HEK293T (cell line): ENCODE results near the gene SMARCB1.

Experiments
- CTCF ChIA-PET: fragments of 350-600 bp; formaldehyde crosslinking; extraction: SDS; loops from one replicate; lab custom pipeline; 2021; ENCODE audit warnings: antibody characterized with exemption, inconsistent platforms; lab: Yijun Ruan, JAX
- POLR2A ChIA-PET: fragments of 350-600 bp; formaldehyde crosslinking; extraction: SDS; loops from one replicate; lab custom pipeline; 2020; ENCODE audit warnings: antibody characterized with exemption, inconsistent platforms; lab: Yijun Ruan, JAX
- DNase-seq: peaks from one replicate; pipeline ENCODE4 v3.0.0; 2012; ENCODE audit warnings: mixed read lengths; ENCODE audit errors: extremely low spot score
- ARNT ChIP-seq: fragments of 450-650 bp; IDR thresholded peaks from 2 replicates; pipeline ENCODE4 v1.6.1; 2017; ENCODE audit warnings: mild to moderate bottlenecking
- BHLHE40 ChIP-seq: fragments of 450-650 bp; IDR thresholded peaks from 2 replicates; pipeline ENCODE4 v1.6.1; 2016; ENCODE audit warnings: mild to moderate bottlenecking, moderate library complexity, borderline replicate concordance
- CTBP1 ChIP-seq: fragments of 450-650 bp; IDR thresholded peaks from 2 replicates; pipeline ENCODE4 v1.6.1; 2016; ENCODE audit warnings: borderline replicate concordance
- ELF4 ChIP-seq: fragments of 450-650 bp; IDR thresholded peaks from 2 replicates; pipeline ENCODE4 v1.6.1; 2017; ENCODE audit warnings: antibody characterized with exemption
- FOXA1 ChIP-seq: fragments of 450-650 bp; IDR thresholded peaks from 2 replicates; pipeline ENCODE4 v1.6.1; 2016; ENCODE audit warnings: mild to moderate bottlenecking
- FOXK2 ChIP-seq: fragments of 450-650 bp; IDR thresholded peaks from 2 replicates; pipeline ENCODE4 v1.6.1; 2016; ENCODE audit warnings: mild to moderate bottlenecking
- FOXM1 ChIP-seq: fragments of 450-650 bp; IDR thresholded peaks from 2 replicates; pipeline ENCODE4 v1.6.1; 2017; ENCODE audit warnings: mild to moderate bottlenecking, borderline replicate concordance
- HDGF ChIP-seq: fragments of 450-650 bp; IDR thresholded peaks from 2 replicates; pipeline ENCODE4 v1.6.1; 2017; ENCODE audit warnings: antibody characterized with exemption, borderline replicate concordance
- L3MBTL2 ChIP-seq: fragments of 450-650 bp; conservative IDR thresholded peaks from 2 replicates; pipeline ENCODE4 v1.6.1; 2016; ENCODE audit warnings: mild to moderate bottlenecking
- LEF1 ChIP-seq: fragments of 450-650 bp; IDR thresholded peaks from 2 replicates; pipeline ENCODE4 v1.6.1; 2017; ENCODE audit warnings: mild to moderate bottlenecking, borderline replicate concordance
- NFRKB ChIP-seq: fragments of 450-650 bp; IDR thresholded peaks from 2 replicates; pipeline ENCODE4 v1.6.1; 2016; ENCODE audit warnings: mild to moderate bottlenecking, moderate library complexity
- PKNOX1 ChIP-seq: fragments of 450-650 bp; IDR thresholded peaks from 2 replicates; pipeline ENCODE4 v1.6.1; 2016
- SP1 ChIP-seq: fragments of 450-650 bp; IDR thresholded peaks from 2 replicates; pipeline ENCODE4 v1.6.1; 2017
- SUZ12 ChIP-seq: fragments of 450-650 bp; IDR thresholded peaks from 2 replicates; pipeline ENCODE4 v1.6.1; 2016; ENCODE audit warnings: mild to moderate bottlenecking
- TARDBP ChIP-seq: fragments of 450-650 bp; IDR thresholded peaks from 2 replicates; pipeline ENCODE4 v1.6.1; 2016
- ZNF384 ChIP-seq: fragments of 450-650 bp; IDR thresholded peaks from 2 replicates; pipeline ENCODE4 v1.6.1; 2016

Gene SMARCB1

DNA sequence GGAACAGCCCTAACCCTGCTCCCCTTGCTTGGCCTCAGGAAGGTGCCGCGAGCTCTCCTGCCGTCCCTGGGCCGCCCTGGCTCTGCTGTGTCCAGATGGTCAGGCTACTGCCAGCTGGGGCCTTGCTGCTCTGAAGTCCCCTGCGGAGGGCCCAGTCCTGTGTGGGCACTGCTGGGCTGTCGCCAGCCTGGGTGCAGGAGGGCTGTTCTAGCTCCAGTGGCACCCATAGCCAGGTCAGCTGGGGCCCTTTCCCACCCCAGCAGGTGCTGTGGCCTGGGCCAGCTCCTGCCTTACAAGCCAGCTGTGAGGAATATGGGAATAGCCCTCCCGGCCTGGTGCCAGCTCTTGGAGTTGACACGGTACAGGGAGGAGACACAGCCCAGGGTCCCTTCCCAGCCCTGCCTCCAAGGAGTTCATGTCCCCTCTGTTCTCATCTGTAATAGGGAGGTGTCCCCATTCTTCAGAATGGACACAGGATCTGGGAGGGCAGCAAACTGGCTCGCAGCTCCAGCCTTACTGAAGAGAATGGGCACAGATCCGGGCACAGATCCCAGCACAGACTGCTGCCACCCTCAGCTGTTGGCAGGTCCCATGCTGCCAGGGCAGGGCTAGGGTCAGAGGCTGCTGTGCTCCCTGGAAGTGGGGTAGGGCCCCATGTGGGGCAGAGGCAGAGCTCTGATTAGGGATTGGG, 48.2 kb downstream of the SMARCB1 start:
- ChIA-PET CTCF (no interaction called here), POLR2A (interaction anchor here (1.4 to 2.2 kb wide), 3 partner anchors 10 to 59 kb away, joined by 4 to 10 read pairs (median 4); partner anchors contain the start of genes MIF and SLC2A11)
- no peak for TF ChIP-seq ZNF384
- no peak for TF ChIP-seq LEF1
- no peak for TF ChIP-seq FOXK2
- TF ChIP-seq ARNT = no peak
- DNase-seq = no peak

GRCh38 chr22:23835484-23836144, 48.8 kb downstream of the SMARCB1 start:
- ChIA-PET CTCF (interaction anchor here (3.5 kb wide), 1 partner anchor 14 kb away, joined by 11 read pairs; no protein-coding TSS in a partner anchor), POLR2A (interaction anchor here (1.3 to 2.2 kb wide), 4 partner anchors 11 to 78 kb away, joined by 4 to 10 read pairs (median 4); partner anchors contain the start of genes MIF and SLC2A11)
- no peak for TF ChIP-seq L3MBTL2
- DNase-seq = no peak

GRCh38 chr22:23836281-23836680, 49.5 kb downstream of the SMARCB1 start:
- TF ChIP-seq FOXK2 (no peak), ZNF384 (no peak), ELF4 (no peak), ARNT (no peak), PKNOX1 (no peak), FOXA1 (no peak), L3MBTL2 (no peak), TARDBP (no peak), HDGF (no peak), NFRKB (no peak), SP1 (no peak)
- POLR2A ChIA-PET = interaction anchor here (1.3 to 2.2 kb wide), 3 partner anchors 11 to 78 kb away, joined by 4 to 10 read pairs (median 4); partner anchors contain the start of gene SLC2A11
- DNase-seq = no peak
- CTCF ChIA-PET = interaction anchor here (0.6 to 3.5 kb wide), 2 partner anchors 13 to 25 kb away, joined by 3 to 11 read pairs; no protein-coding TSS in a partner anchor

GRCh38 chr22:23836692-23837495, 50.1 kb downstream of the SMARCB1 start:
- POLR2A ChIA-PET = interaction anchor here (1.3 to 2.5 kb wide), 2 partner anchors 21 to 77 kb away, joined by 4 to 13 read pairs; partner anchors contain the start of gene SLC2A11
- CTCF ChIA-PET = interaction anchor here (0.6 to 3.5 kb wide), 2 partner anchors 13 to 25 kb away, joined by 3 to 11 read pairs; no protein-coding TSS in a partner anchor
- no peak for TF ChIP-seq FOXA1
- DNase-seq = no peak

DNA sequence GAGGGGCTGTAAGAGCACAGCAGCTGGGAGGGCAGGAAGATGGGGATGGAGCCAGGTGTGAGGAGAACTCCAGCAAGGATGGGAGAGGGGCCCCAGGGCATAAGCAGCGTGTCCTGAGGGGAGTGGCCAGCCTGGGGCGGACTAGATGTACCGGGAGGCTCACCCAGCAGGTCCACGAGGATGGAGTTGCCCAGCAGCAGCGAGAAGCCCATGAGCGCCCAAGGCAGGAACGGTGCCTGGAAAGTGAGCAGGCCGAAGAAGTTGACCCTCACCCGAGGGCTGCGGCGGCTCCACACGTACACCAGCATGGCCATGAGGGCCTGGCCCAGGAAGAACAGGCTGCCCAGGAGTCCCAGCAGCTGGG, 50.7 kb downstream of the SMARCB1 start:
- no peak for TF ChIP-seq FOXA1
- no peak for TF ChIP-seq CTBP1
- no peak for TF ChIP-seq L3MBTL2
- TF ChIP-seq FOXM1 = no peak
- no peak for TF ChIP-seq SUZ12
- no peak for TF ChIP-seq BHLHE40
- no peak for TF ChIP-seq LEF1
- TF ChIP-seq ZNF384 = no peak
- no peak for TF ChIP-seq SP1
- no peak for TF ChIP-seq ARNT
- TF ChIP-seq ELF4 = no peak
- TF ChIP-seq HDGF = no peak
- no peak for TF ChIP-seq NFRKB
- TF ChIP-seq FOXK2 = no peak
- ChIA-PET POLR2A (interaction anchor here (2.5 kb wide), 1 partner anchor 20 kb away, joined by 13 read pairs; the partner anchor contains the start of gene SLC2A11), CTCF (interaction anchor here (3.5 kb wide), 1 partner anchor 12 kb away, joined by 11 read pairs; no protein-coding TSS in a partner anchor)
- DNase-seq = no peak

DNA sequence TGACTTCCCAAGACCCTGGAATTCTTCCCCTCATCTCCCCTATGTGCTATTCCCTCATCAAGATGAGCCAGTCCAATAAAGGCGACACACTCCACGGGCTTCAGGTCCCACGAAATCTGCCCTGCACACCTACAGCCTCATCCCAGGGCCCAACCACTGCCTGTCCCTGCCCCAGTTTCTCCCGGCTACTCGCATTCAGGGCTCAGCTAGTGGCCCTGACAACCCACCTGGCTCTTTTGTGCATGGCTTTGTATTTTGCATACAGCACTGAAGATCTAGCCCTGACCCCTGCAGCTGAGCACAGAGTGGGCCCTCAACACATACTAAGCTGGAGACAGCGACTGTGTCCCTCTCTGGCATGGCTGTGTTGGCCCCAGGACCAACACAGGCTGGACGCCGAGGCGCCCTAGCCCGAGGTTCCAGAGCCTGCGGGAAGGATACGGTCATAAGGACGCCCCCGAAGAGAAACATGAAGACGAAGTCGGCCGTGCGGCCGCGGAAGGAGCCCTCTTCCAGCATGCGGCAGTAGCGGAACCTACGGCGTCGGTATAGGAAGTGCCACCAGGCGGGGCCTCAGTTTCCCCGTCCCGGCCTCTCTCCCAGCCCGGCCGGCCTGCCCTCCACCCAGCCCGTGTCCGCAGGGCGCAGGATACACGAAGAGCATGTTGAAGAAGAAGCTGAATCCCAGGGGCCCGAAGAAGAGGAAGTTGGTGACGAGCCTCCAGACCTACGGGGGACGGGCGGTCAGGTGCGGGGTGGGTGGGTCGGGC, 51.3 kb downstream of the SMARCB1 start:
- TF ChIP-seq LEF1 = no peak
- TF ChIP-seq TARDBP = no peak
- TF ChIP-seq HDGF = no peak
- TF ChIP-seq BHLHE40 = no peak
- TF ChIP-seq CTBP1 = no peak
- no peak for TF ChIP-seq ZNF384
- TF ChIP-seq PKNOX1 = no peak
- TF ChIP-seq L3MBTL2 = no peak
- TF ChIP-seq FOXM1 = no peak
- no peak for TF ChIP-seq FOXA1
- no peak for TF ChIP-seq SP1
- no peak for TF ChIP-seq FOXK2
- no peak for TF ChIP-seq ELF4
- TF ChIP-seq SUZ12 = no peak
- no peak for TF ChIP-seq ARNT
- TF ChIP-seq NFRKB = no peak
- POLR2A ChIA-PET = interaction anchor here (0.7 to 2.5 kb wide), 3 partner anchors 20 to 56 kb away, joined by 3 to 13 read pairs (median 4); partner anchors contain the start of genes MIF and SLC2A11
- CTCF ChIA-PET = interaction anchor here (3.5 kb wide), 1 partner anchor 11 kb away, joined by 11 read pairs; no protein-coding TSS in a partner anchor
- no peak for DNase-seq
